NB4 (cell line): ENCODE measurements around the gene FNDC1.

ENCODE experiments used
- CTCF ChIP-seq: IDR thresholded peaks from one replicate; pipeline ENCODE4 v1.5.1; 2012; ENCODE audit warnings: low read depth, low read length
- MAX ChIP-seq: IDR thresholded peaks from 2 replicates; pipeline ENCODE4 v1.6.1; 2011; ENCODE audit warnings: low read depth, low read length
- MYC ChIP-seq: IDR thresholded peaks from 2 replicates; pipeline ENCODE4 v1.6.1; 2011; ENCODE audit warnings: low read depth, low read length
- POLR2A ChIP-seq: IDR thresholded peaks from 2 replicates; pipeline ENCODE4 v1.6.1; 2011; ENCODE audit warnings: mild to moderate bottlenecking; ENCODE audit not compliant: insufficient read length; ENCODE audit errors: extremely low read depth

GRCh38 chr6:159257846-159258245, 88.6 kb downstream of the FNDC1 start:
- TF ChIP-seq CTCF, result no peak
- TF ChIP-seq MAX, result no peak
- TF ChIP-seq POLR2A, result no peak
- no peak for TF ChIP-seq MYC
